Neural cell (in vitro differentiated cells): ENCODE measurements around the gene GLS.

Experiments used
- EP300 ChIP-seq: fragments of 450-650 bp; conservative IDR thresholded peaks from 2 replicates; pipeline ENCODE4 v1.6.1; 2014; ENCODE audit warnings: antibody characterized with exemption, mild to moderate bottlenecking, moderate library complexity; ENCODE audit not compliant: poor library complexity, severe bottlenecking
- EZH2 ChIP-seq: fragments of 200-600, 300-800 bp; shearing (Covaris generic), sonication (generic); IDR thresholded peaks from 2 replicates; pipeline ENCODE4 v1.6.1; 2014; ENCODE audit warnings: antibody characterized with exemption, low read length, borderline replicate concordance, mild to moderate bottlenecking; ENCODE audit not compliant: insufficient read depth, poor library complexity, severe bottlenecking
- MXI1 ChIP-seq: fragments of 450-650 bp; conservative IDR thresholded peaks from 2 replicates; pipeline ENCODE4 v1.6.1; 2014; ENCODE audit warnings: antibody characterized with exemption, mild to moderate bottlenecking; ENCODE audit not compliant: poor library complexity, severe bottlenecking
- POLR2AphosphoS5 ChIP-seq: IDR thresholded peaks from 2 replicates; pipeline ENCODE4 v1.6.1; 2012
- RAD21 ChIP-seq: fragments of 450-650 bp; conservative IDR thresholded peaks from 2 replicates; pipeline ENCODE4 v1.6.1; 2014; ENCODE audit warnings: antibody characterized with exemption, mild to moderate bottlenecking, moderate library complexity
- SMC3 ChIP-seq: fragments of 450-650 bp; conservative IDR thresholded peaks from 2 replicates; pipeline ENCODE4 v1.6.1; 2014; ENCODE audit warnings: antibody characterized with exemption, mild to moderate bottlenecking, moderate library complexity; ENCODE audit not compliant: poor library complexity
- TAF1 ChIP-seq: IDR thresholded peaks from 2 replicates; pipeline ENCODE4 v1.6.1; 2012; ENCODE audit warnings: low read depth
- TF ChIP-seq, protein P1 (sequence below): fragments of 450-650 bp; IDR thresholded peaks from 2 replicates; pipeline ENCODE4 v1.5.1; 2014; ENCODE audit warnings: antibody characterized with exemption, mild to moderate bottlenecking, moderate library complexity; ENCODE audit not compliant: poor library complexity, severe bottlenecking

DNA sequence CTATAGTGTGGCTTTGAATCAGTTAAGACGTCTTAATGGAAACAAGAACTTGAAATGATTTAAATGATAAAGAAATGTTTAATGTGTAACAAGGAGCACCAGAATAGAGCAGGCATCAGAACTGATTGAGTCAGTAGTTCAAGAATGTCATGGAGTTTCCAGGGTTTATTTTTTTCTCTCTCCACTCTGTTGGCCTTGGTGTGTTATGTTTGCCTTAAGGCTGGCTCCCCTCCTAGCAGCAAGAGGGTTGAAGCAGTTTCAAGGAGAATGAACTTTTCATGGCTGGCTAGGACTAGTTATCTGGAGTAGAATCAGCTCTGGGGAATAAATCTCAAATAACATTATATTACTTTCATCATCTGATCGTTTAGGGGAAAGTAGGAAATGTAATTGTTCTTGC lies 13.4 kb upstream of the GLS start:
- TF ChIP-seq POLR2AphosphoS5 (no peak), EZH2 (no peak), EP300 (no peak), RAD21 (no peak), MXI1 (no peak), TAF1 (no peak), SMC3 (no peak)
- TF ChIP-seq, protein P1, sequence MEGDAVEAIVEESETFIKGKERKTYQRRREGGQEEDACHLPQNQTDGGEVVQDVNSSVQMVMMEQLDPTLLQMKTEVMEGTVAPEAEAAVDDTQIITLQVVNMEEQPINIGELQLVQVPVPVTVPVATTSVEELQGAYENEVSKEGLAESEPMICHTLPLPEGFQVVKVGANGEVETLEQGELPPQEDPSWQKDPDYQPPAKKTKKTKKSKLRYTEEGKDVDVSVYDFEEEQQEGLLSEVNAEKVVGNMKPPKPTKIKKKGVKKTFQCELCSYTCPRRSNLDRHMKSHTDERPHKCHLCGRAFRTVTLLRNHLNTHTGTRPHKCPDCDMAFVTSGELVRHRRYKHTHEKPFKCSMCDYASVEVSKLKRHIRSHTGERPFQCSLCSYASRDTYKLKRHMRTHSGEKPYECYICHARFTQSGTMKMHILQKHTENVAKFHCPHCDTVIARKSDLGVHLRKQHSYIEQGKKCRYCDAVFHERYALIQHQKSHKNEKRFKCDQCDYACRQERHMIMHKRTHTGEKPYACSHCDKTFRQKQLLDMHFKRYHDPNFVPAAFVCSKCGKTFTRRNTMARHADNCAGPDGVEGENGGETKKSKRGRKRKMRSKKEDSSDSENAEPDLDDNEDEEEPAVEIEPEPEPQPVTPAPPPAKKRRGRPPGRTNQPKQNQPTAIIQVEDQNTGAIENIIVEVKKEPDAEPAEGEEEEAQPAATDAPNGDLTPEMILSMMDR = no peak
